ENCODE measurements around the gene KANTR.

DNA sequence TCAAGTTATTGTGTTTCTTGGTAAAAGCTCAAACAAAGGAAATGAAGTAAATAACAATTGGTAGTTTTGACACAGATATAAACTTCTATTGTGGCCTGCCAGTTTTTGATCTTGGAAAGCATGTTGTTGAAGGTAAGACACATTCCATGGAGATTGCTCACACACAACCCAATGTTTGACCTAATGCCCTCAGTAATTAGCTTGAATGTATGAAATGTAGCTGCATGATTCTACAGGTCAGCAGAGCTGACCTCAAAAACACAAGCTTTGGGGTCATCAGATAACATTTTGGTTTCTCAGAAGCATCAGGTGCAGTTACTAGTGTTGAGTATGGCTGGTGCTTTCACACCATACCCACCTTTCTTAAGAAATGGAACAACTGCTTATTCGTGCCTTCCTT lies 28.8 kb upstream of the KANTR start:
- TF ChIP-seq, protein P1, sequence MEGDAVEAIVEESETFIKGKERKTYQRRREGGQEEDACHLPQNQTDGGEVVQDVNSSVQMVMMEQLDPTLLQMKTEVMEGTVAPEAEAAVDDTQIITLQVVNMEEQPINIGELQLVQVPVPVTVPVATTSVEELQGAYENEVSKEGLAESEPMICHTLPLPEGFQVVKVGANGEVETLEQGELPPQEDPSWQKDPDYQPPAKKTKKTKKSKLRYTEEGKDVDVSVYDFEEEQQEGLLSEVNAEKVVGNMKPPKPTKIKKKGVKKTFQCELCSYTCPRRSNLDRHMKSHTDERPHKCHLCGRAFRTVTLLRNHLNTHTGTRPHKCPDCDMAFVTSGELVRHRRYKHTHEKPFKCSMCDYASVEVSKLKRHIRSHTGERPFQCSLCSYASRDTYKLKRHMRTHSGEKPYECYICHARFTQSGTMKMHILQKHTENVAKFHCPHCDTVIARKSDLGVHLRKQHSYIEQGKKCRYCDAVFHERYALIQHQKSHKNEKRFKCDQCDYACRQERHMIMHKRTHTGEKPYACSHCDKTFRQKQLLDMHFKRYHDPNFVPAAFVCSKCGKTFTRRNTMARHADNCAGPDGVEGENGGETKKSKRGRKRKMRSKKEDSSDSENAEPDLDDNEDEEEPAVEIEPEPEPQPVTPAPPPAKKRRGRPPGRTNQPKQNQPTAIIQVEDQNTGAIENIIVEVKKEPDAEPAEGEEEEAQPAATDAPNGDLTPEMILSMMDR (IDR thresholded peaks at IDR 0.05) = no peak
- TF ChIP-seq POLR2A (IDR thresholded peaks at IDR 0.05) = no peak
